ENCODE data around the gene HSF4. TPM values are rescaled to one million over a fixed set of nuclear protein-coding genes. Genes with fewer than 3 reads are reported as not detected.

Gene HSF4
- total RNA-seq, 3 donors from 2014 or later (not counting 1 experiment from before 2014, with no cell fraction given), result 6.9 to 8.3 (median 7.3) TPM

DNA sequence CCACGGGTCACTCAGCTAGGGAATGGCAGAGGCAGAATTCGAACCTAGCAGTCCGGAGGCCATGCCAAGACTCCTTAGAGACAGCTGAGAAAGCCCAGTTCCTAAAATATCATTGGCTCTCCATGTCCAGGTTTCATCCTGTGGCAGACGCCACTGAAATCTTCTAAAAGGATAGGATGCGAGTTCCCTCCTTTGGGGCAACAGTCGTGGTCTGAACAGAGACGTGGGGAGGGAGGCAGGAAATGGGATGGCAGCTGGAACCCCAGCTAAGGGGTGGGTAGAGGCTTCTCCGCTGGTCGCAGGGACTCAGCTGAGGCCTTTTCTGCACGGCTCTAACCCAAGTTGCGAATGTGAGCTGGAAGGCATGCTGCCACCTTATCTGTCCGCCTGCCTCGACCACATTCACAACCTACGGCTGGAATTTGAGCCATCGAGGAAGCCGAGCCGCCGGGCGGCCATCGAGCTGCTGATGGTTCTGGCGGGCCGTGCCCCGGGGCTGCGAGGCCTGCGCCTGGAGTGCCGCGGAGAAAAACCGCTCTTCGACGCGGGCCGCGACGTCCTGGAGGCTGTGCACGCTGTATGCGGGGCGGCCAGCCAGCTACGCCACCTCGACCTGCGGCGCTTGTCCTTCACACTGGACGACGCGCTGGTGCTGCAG lies 1.9 kb upstream of the HSF4 start:
- Histone ChIP-seq H3K27ac (ENCODE audit: low read length) (no peak overlapping the region), H3K36me3 (ENCODE audit: control insufficient read depth, insufficient read depth, low read length) (no peaks in the 10 kb centered on the region), H3K4me1 (ENCODE audit: control insufficient read depth, insufficient read depth, low read length) (peaks cover 69% of the 10 kb centered on the region), H3K4me3 (ENCODE audit: low read length) (no peak overlapping the region), H3K9me3 (ENCODE audit: control insufficient read depth, insufficient read depth, low read length) (no peaks in the 10 kb centered on the region), H3K27me3 (ENCODE audit: control insufficient read depth, insufficient read depth, low read length) (peaks cover 53% of the 10 kb centered on the region)
- TF ChIP-seq, protein P1, sequence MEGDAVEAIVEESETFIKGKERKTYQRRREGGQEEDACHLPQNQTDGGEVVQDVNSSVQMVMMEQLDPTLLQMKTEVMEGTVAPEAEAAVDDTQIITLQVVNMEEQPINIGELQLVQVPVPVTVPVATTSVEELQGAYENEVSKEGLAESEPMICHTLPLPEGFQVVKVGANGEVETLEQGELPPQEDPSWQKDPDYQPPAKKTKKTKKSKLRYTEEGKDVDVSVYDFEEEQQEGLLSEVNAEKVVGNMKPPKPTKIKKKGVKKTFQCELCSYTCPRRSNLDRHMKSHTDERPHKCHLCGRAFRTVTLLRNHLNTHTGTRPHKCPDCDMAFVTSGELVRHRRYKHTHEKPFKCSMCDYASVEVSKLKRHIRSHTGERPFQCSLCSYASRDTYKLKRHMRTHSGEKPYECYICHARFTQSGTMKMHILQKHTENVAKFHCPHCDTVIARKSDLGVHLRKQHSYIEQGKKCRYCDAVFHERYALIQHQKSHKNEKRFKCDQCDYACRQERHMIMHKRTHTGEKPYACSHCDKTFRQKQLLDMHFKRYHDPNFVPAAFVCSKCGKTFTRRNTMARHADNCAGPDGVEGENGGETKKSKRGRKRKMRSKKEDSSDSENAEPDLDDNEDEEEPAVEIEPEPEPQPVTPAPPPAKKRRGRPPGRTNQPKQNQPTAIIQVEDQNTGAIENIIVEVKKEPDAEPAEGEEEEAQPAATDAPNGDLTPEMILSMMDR (IDR thresholded peaks at IDR 0.05), result no peak
- Mint-ChIP-seq H3K9me3 (no peaks in the 10 kb centered on the region), H3K36me3 (no peaks in the 10 kb centered on the region), H3K4me3 (peak overlapping the region; percentile 37), H3K4me1 (peaks cover 18 to 29% of the 10 kb centered on the region in 2 donors), H3K27ac (no peak overlapping the region), H3K27me3 (ENCODE audit: low read depth in 2 of 2) (peaks cover 4 to 39% of the 10 kb centered on the region in 2 donors)
- intact Hi-C loops (cut with micrococcal nuclease), result no loop called here
- ATAC-seq (no peak), DNase-seq (peak in 1 of 2 donors; percentile 11)
- WGBS (ENCODE audit: insufficient coverage), result 11% methylated on average over 44 of the region's 44 CpGs

DNA sequence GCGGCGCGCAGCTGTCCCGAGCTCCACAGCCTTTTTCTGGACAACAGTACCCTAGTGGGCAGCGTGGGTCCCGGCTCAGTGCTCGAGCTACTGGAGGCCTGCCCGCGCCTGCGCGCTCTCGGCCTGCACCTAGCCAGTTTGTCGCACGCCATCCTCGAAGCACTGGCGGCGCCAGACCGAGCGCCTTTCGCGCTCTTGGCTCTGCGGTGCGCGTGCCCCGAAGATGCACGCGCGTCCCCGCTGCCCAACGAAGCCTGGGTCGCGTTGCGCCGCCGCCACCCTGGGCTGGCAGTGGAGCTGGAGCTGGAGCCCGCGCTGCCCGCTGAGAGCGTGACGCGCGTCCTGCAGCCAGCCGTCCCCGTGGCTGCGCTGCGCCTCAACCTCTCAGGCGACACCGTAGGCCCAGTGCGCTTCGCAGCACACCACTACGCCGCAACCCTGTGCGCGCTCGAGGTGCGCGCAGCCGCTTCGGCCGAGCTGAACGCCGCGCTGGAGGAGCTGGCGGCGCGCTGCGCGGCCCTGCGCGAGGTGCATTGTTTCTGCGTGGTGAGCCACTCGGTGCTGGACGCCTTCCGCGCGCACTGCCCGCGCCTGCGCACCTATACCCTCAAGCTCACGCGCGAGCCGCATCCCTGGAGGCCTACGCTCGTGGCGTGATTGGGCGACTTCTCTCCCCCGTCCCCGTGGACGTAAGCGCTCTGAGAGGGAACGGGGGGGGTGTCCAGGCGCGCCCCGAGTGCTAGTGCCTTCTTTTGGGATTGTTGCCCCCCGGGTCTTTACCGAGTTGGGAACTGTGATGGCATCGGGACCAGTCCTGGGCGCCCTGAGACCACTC lies 1.2 kb upstream of the HSF4 start:
- H3K36me3 Mint-ChIP-seq, result no peaks in the 10 kb centered on the region
- WGBS (ENCODE audit: insufficient coverage), result 1% methylated on average over 99 of the region's 99 CpGs
- DNase-seq (peak in 1 of 2 donors; percentile 70), ATAC-seq (no peak)
- peaks cover 12 to 25% of the 10 kb centered on the region in 2 donors for H3K4me1 Mint-ChIP-seq
- no peaks in the 10 kb centered on the region for H3K9me3 ChIP-seq (ENCODE audit: control insufficient read depth, insufficient read depth, low read length)
- H3K27me3 Mint-ChIP-seq (ENCODE audit: low read depth in 2 of 2), result peaks cover 12 to 45% of the 10 kb centered on the region in 2 donors
- H3K4me1 ChIP-seq (ENCODE audit: control insufficient read depth, insufficient read depth, low read length), result peaks cover 62% of the 10 kb centered on the region
- TF ChIP-seq, protein P1 (IDR thresholded peaks at IDR 0.05), result no peak
- H3K4me3 ChIP-seq (ENCODE audit: low read length), result no peak overlapping the region
- peak overlapping the region; percentile 61 for H3K4me3 Mint-ChIP-seq
- H3K36me3 ChIP-seq (ENCODE audit: control insufficient read depth, insufficient read depth, low read length), result no peaks in the 10 kb centered on the region
- intact Hi-C loops (cut with micrococcal nuclease), result no loop called here
- H3K9me3 Mint-ChIP-seq, result no peaks in the 10 kb centered on the region
- H3K27me3 ChIP-seq (ENCODE audit: control insufficient read depth, insufficient read depth, low read length), result peaks cover 57% of the 10 kb centered on the region
- H3K27ac Mint-ChIP-seq, result no peak overlapping the region
- no peak overlapping the region for H3K27ac ChIP-seq (ENCODE audit: low read length)

GRCh38 chr16:67163999-67164558 lies 466 bp upstream of the HSF4 start:
- H3K27ac ChIP-seq (ENCODE audit: low read length), result no peak overlapping the region
- no peaks in the 10 kb centered on the region for H3K9me3 Mint-ChIP-seq
- peaks cover 15 to 48% of the 10 kb centered on the region in 2 donors for H3K27me3 Mint-ChIP-seq (ENCODE audit: low read depth in 2 of 2)
- peak overlapping the region; percentile 61 for H3K4me3 Mint-ChIP-seq
- H3K36me3 ChIP-seq (ENCODE audit: control insufficient read depth, insufficient read depth, low read length), result no peaks in the 10 kb centered on the region
- peaks cover 7 to 20% of the 10 kb centered on the region in 2 donors for H3K4me1 Mint-ChIP-seq
- no peaks in the 10 kb centered on the region for H3K9me3 ChIP-seq (ENCODE audit: control insufficient read depth, insufficient read depth, low read length)
- intact Hi-C loops (cut with micrococcal nuclease), result no loop called here
- H3K4me1 ChIP-seq (ENCODE audit: control insufficient read depth, insufficient read depth, low read length), result peaks cover 55% of the 10 kb centered on the region
- no peak for ATAC-seq
- H3K36me3 Mint-ChIP-seq, result no peaks in the 10 kb centered on the region
- no peak overlapping the region for H3K4me3 ChIP-seq (ENCODE audit: low read length)
- peaks cover 63% of the 10 kb centered on the region for H3K27me3 ChIP-seq (ENCODE audit: control insufficient read depth, insufficient read depth, low read length)
- TF ChIP-seq, protein P1 (IDR thresholded peaks at IDR 0.05), result no peak
- 3% methylated on average over 32 of the region's 34 CpGs for WGBS (ENCODE audit: insufficient coverage)
- no peak overlapping the region for H3K27ac Mint-ChIP-seq
- no peak for DNase-seq

Data from natural killer cell (primary cell).